C4-2B (cell line): ENCODE results near the gene PGAM5.

ENCODE experiments used
- CTCF ChIP-seq: fragments of 450-650 bp; conservative IDR thresholded peaks from 2 replicates; pipeline ENCODE4 v1.5.1; 2017; ENCODE audit warnings: mild to moderate bottlenecking
- ZFX ChIP-seq: fragments of 450-650 bp; IDR thresholded peaks from 2 replicates; pipeline ENCODE4 v1.6.1; 2017

DNA sequence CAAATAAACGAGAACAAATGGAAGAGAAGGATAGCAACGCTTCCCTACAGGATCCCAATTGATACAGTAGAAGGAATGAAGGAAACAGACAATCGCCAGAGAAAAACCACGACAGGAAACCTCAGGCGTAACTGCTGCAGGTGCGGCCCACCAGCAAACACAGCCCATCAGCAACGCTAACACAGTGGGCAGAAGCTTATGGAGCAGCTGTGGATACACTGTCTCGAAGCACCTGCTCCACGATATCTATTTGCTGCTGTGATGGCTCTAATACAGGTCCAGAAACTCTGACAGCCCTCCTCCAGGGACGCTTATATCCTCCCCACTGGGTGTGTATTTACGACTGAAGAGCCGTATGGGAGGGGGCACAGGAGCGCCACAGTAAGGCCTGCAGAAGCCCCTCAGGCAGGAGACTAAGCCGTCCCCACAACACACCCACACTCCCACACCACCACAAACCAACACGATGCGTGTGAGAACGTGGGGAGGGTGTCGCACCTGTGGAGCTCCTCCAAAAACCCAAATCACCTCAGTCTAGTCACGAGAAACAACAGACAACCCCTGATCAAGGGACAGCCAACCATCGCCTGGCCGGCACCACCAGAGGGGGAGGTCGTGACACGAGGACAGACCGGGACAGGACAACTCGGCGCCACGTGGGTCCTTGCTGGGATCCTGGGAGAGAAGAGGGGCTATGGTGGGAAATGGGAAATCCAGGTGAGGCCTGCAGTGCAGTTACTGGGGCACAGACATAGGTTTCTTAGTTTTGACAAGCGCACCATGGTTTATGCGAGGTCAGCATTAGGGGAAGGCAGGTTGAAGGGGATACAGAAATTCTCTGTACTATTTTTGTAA lies 47.5 kb upstream of the PGAM5 start:
- TF ChIP-seq CTCF: no peak
- TF ChIP-seq ZFX: no peak
